ENCODE measurements around the gene LAIR2. TPM values are rescaled to one million over a fixed set of nuclear protein-coding genes. Genes with fewer than 3 reads are reported as not detected.

The LAIR2 gene
- total and polyA plus RNA-seq, 10 of the 15 experiments (the other 5 are each of a cell fraction or from before 2014, with no cell fraction given) = not detected

DNA sequence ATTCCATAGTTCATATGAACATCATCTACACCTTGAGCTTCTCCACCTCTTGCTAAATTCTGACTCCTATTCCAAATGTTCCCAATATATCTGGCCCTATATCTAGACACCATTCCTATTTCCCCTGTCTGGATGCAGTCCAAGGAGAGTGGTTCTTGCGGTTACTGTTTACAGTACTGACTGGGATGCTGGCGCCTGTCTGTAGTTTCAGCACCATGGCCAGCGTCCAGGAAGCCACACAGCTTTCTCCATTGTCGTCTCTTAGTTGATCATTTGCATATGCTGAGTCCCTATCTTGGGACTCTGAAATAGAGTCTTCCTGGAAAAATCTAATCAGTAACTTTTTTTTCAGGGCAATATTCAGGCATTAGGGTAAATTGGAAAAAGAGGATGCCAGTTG, 14.9 kb downstream of the LAIR2 start (continued):
- TF ChIP-seq ZBTB4 (CRISPR knock-in tag; IDR thresholded peaks at IDR 0.05) (no peak), RBBP5 (conservative IDR thresholded peaks at IDR 0.05) (no peak), ZBED1 (IDR thresholded peaks at IDR 0.05; ENCODE audit: borderline replicate concordance) (no peak), SIX5 (IDR thresholded peaks at IDR 0.05; ENCODE audit: low read depth, low read length, severe bottlenecking) (no peak)
- TF ChIP-seq, protein P1, sequence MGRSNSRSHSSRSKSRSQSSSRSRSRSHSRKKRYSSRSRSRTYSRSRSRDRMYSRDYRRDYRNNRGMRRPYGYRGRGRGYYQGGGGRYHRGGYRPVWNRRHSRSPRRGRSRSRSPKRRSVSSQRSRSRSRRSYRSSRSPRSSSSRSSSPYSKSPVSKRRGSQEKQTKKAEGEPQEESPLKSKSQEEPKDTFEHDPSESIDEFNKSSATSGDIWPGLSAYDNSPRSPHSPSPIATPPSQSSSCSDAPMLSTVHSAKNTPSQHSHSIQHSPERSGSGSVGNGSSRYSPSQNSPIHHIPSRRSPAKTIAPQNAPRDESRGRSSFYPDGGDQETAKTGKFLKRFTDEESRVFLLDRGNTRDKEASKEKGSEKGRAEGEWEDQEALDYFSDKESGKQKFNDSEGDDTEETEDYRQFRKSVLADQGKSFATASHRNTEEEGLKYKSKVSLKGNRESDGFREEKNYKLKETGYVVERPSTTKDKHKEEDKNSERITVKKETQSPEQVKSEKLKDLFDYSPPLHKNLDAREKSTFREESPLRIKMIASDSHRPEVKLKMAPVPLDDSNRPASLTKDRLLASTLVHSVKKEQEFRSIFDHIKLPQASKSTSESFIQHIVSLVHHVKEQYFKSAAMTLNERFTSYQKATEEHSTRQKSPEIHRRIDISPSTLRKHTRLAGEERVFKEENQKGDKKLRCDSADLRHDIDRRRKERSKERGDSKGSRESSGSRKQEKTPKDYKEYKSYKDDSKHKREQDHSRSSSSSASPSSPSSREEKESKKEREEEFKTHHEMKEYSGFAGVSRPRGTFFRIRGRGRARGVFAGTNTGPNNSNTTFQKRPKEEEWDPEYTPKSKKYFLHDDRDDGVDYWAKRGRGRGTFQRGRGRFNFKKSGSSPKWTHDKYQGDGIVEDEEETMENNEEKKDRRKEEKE (IDR thresholded peaks at IDR 0.05) = no peak

- SMC1A ChIA-PET (ENCODE audit: uncharacterized antibody, unreplicated experiment) = interaction anchor here (0.8 to 2.4 kb wide), 12 partner anchors 10 to 143 kb away, joined by 3 to 9 read pairs (median 3); no protein-coding TSS in a partner anchor
- TF ChIP-seq SIN3A (IDR thresholded peaks at IDR 0.05; ENCODE audit: low read depth, low read length) (no peak), KDM1A (IDR thresholded peaks at IDR 0.05; ENCODE audit: borderline replicate concordance) (no peak), CEBPB (IDR thresholded peaks at IDR 0.05; ENCODE audit: borderline replicate concordance in 1 of 2, low read depth in 2 of 2, low read length in 2 of 2) (0 out of 4 replicates have a peak, but pooled peaks of 1 of the 2 experiments have one; percentile 36), NBN (IDR thresholded peaks at IDR 0.05) (no peak), ZBED1 (IDR thresholded peaks at IDR 0.05; ENCODE audit: borderline replicate concordance) (peak; percentile 79; the same call in 1 of the 2 replicates), SP1 (IDR thresholded peaks at IDR 0.05; ENCODE audit: low read depth, low read length) (peak; percentile 58), IKZF2 (IDR thresholded peaks at IDR 0.05) (peak; percentile 77 to 82), PML (IDR thresholded peaks at IDR 0.05; ENCODE audit: low read length) (peak; percentile 53; the same call in 1 of the 2 replicates), ZNF274 (IDR thresholded peaks at IDR 0.05; ENCODE audit: insufficient read depth, insufficient read length) (no peak), GABPA (IDR thresholded peaks at IDR 0.05; ENCODE audit: low read depth) (peak; percentile 48), NR2C2 (IDR thresholded peaks at IDR 0.05; ENCODE audit: borderline replicate concordance, control insufficient read depth, insufficient read length, low read depth) (no peak), SREBF1 (IDR thresholded peaks at IDR 0.05; ENCODE audit: low read length) (no peak)
Observed at GRCh38 chr19:54518844-54519243, 16.2 kb downstream of the LAIR2 start.

More at GRCh38 chr19:54518844-54519243, 16.2 kb downstream of the LAIR2 start:
- Histone ChIP-seq H2AFZ (ENCODE audit: control insufficient read depth, low read depth, low read length) (no peak overlapping the region), H3K27me3 (replicated peaks in 1 of 2; ENCODE audit: control insufficient read depth in 2 of 2, insufficient read depth in 2 of 2, low read length in 1 of 2) (peaks cover 0 to 1% of the 10 kb centered on the region in 2 experiments; a peak in 1 of 4 replicates), H3K4me2 (ENCODE audit: control insufficient read depth, insufficient read depth) (peak overlapping the region; percentile 78), H3K9me3 (replicated peaks; ENCODE audit: control insufficient read depth, insufficient read depth, low read length) (no peaks in the 10 kb centered on the region), H3K27ac (ENCODE audit: control insufficient read depth, insufficient read depth) (peak overlapping the region; percentile 60), H3K36me3 (ENCODE audit: control insufficient read depth in 2 of 2, insufficient read depth in 2 of 2, low read length in 1 of 2) (no peaks in the 10 kb centered on the region), H3K4me1 (ENCODE audit: control insufficient read depth, insufficient read depth, low read length) (peaks cover 51% of the 10 kb centered on the region), H3K9ac (ENCODE audit: control insufficient read depth, insufficient read depth, low read length) (no peak overlapping the region), H3K4me3 (no peak overlapping the region), H4K20me1 (ENCODE audit: control insufficient read depth, insufficient read depth) (no peaks in the 10 kb centered on the region), H3K79me2 (ENCODE audit: control insufficient read depth, insufficient read depth, low read length) (no peaks in the 10 kb centered on the region)
- in situ Hi-C loops (cut with MboI) (no loop called here), intact Hi-C loops (cut with micrococcal nuclease; ENCODE audit: unreplicated experiment) (loop anchor here (5.0 kb wide), 2 partner anchors 33 to 37 kb away; no protein-coding TSS in a partner anchor)
- peak; percentile 75 for FAIRE-seq
- ChIA-PET CTCF (interaction anchor here (0.8 to 1.9 kb wide), 4 partner anchors 33 to 134 kb away, joined by 4 to 10 read pairs (median 6); no protein-coding TSS in a partner anchor), POLR2A (interaction anchor here (0.7 to 1.2 kb wide), 3 partner anchors 14 to 98 kb away, joined by 3 to 4 read pairs (median 4); no protein-coding TSS in a partner anchor), RAD21 (ENCODE audit: unreplicated experiment) (interaction anchor here (0.7 to 1.1 kb wide), 4 partner anchors 33 to 156 kb away, joined by 3 to 4 read pairs (median 4); no protein-coding TSS in a partner anchor)
- peak; percentile 81 for ATAC-seq
- no TSS peak for BruUV-seq (replicated peaks)
- WGBS (ENCODE audit: insufficient coverage, insufficient replicate concordance, low lambda C conversion rate, missing lambda C conversion rate) = 0% methylated on average over 5 of the region's 5 CpGs
- peak; percentile 73 for DNase-seq (ENCODE audit: low read depth, low spot score)
